HG03342 (cell line): Measurements from ENCODE around the gene TMEM144.
"Not testable (repeated sequence)": the region's sequence is repeated elsewhere in the genome, so short reads cannot be mapped to it uniquely, and the experiment has no call there.

Experiments
- ATAC-seq: cut with Tn5 transposase; IDR thresholded peaks from one replicate; pipeline ENCODE4 v1.9.1; 2021; ENCODE audit warnings: mild to moderate bottlenecking, moderate library complexity; ENCODE audit not compliant: unreplicated experiment

TMEM144 gene

GRCh38 chr4:158190718-158191117 is 19.6 kb upstream of the TMEM144 start:
- no peak for ATAC-seq

DNA sequence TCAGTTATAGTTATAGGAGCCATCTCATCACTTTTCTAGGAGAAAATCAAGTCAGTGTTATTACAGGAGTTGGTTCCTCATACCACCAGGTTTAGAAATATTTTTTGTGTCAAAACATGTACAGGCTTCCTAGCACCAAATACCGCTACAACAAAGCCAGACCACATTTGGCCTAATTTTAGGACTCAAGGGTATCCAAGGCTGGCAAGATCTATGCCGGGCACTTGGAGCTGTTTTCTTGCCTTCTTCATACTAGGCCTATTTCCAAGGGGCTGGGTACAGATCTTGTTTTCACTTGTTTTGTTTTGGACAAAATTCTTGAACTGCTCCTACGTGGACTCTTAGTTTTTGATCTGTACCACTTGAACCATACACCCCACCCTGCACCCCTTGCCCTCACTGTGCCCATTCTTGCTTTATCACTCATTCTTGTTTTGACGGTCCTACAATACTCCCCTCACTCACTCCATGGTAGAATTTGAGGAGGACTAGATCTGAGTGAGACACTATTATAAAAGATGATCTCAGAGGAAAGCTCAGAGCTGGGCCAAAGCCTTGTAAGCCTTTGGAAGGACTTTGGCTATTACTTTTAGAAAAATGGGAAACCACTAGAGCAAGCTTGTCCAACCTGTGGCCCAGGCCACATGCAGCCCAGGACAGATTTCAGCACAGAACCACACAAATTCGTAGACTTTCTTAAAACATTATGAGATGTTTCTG is 17.7 kb upstream of the TMEM144 start:
- ATAC-seq: no peak

- ATAC-seq: peak; percentile 61
These were observed 17.0 kb upstream of the TMEM144 start for GRCh38 chr4:158193171-158193749.

- ATAC-seq: no peak
These were observed 15.0 kb upstream of the TMEM144 start for GRCh38 chr4:158195297-158195696.

- ATAC-seq: no peak
These were observed 13.0 kb upstream of the TMEM144 start for GRCh38 chr4:158197194-158197776.

GRCh38 chr4:158200214-158200613 is 10.1 kb upstream of the TMEM144 start:
- no peak for ATAC-seq

GRCh38 chr4:158201322-158201721 is 9.0 kb upstream of the TMEM144 start:
- no peak for ATAC-seq

- ATAC-seq: no peak
These were observed 8.4 kb upstream of the TMEM144 start for GRCh38 chr4:158201876-158202275.

DNA sequence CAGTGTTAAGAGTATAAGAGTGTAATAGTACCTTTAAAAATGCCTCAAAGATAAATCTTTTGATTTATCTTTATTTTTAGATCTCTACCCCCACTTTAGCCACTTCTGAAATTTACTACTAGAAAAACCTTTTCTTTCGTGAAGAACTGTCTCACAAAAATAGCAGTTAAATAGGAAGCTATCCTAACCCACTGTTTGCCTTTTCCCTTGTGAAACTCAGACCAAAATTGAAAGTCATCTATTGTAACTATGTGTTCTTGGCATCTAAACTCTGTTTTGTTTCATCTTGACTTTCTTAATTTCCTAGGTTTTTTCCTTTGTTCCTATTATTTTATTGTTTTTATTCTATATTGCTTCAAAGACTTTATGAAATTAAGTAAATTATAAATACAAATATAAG is 7.8 kb upstream of the TMEM144 start:
- ATAC-seq: no peak

- no peak for ATAC-seq
These were observed 6.8 kb upstream of the TMEM144 start for GRCh38 chr4:158203436-158203835.

- ATAC-seq: no peak
These were observed 6.4 kb upstream of the TMEM144 start for GRCh38 chr4:158203929-158204328.

GRCh38 chr4:158208963-158209640 is 1.2 kb upstream of the TMEM144 start:
- ATAC-seq: peak; percentile 69

- no peak for ATAC-seq
These were observed 936 bp downstream of the TMEM144 start for GRCh38 chr4:158211222-158211621.

GRCh38 chr4:158213466-158213865 is 3.2 kb downstream of the TMEM144 start:
- no peak for ATAC-seq

GRCh38 chr4:158214856-158215255 is 4.6 kb downstream of the TMEM144 start:
- no peak for ATAC-seq

- no peak for ATAC-seq
These were observed 7.5 kb downstream of the TMEM144 start for GRCh38 chr4:158217763-158218162.

- no peak for ATAC-seq
These were observed 9.3 kb downstream of the TMEM144 start for GRCh38 chr4:158219623-158220022.

GRCh38 chr4:158224318-158224717 is 14.0 kb downstream of the TMEM144 start:
- not testable (repeated sequence) for ATAC-seq

DNA sequence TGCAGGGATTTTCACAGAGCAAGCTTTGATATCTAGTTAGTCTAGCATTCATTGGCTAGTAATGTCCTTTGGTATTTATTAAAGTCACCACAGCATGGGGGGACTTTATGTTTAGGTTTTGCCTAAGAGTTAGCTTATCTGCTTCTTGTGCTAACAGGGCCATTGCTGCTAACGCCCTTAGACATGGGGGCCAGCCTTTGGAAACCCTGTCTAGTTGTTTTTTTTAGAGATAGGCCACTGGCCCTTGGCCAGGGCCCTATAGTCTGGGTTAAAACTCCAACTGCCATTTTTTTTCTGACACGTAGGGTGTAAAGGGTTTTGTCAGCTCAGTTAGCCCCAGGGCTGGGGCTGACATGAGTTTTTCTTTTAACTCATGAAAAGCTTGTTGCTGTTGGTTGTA is 14.7 kb downstream of the TMEM144 start:
- ATAC-seq: not testable (repeated sequence)

DNA sequence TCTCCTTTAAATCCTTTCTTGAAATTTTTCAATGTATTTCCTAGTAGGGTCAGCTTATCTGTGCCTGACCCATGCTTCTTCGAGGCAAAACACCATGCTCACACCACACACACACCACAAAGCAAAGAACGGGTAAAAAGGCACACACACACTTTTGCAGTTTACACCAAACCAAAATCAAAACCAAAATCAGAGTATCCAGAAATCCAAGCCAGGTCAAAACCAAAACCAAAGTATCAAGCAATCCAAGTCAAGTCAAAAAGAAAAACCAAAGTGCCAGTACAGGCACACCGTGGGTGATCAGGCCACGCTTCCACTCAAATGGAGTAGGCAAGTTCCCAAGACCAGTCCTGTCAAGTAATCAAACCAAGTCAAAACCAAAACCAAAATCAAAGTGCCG is 17.6 kb downstream of the TMEM144 start:
- not testable (repeated sequence) for ATAC-seq

- not testable (repeated sequence) for ATAC-seq
These were observed 18.1 kb downstream of the TMEM144 start for GRCh38 chr4:158228399-158228798.

GRCh38 chr4:158229768-158230167 is 19.5 kb downstream of the TMEM144 start:
- ATAC-seq: no peak
